ENCODE data around the gene ITGA2B.

The ITGA2B gene

DNA sequence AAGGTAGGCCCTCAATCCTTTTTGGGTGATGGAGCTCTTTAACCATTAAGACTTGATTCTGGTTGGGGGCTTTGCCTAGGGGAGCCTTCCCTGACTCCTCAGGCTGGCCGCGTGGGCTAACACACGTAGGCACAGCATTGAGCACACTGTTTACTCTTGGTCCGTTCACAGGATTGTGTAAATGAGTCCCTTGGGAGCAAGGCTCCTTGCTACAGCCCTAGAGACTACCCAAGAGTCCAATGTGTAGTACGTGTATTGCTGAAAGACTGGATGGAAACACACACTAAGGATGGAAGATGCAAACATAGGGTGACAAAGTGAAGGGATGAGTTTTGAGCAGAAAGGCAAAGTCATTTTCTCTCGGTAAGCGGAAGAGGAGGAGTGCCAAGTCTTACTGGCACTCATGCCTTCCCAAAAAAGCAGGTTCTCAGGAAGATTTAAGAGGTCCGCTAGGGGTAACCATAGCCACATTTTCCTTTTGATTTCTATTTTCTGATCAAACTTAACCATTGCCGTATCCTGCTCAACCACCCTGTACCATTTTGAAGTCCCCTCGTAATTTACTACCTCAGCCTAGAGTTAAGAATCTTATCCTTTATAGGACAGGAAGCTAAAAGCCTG lies 911 bp upstream of the ITGA2B start:
- TF ChIP-seq POLR2AphosphoS5 (IDR thresholded peaks at IDR 0.05; ENCODE audit: low read depth, low read length) (no peak), FOXP2 (optimal IDR thresholded peaks at IDR 0.05; ENCODE audit: borderline replicate concordance, extremely low read depth, extremely low read length, insufficient read depth) (no peak), SIN3A (IDR thresholded peaks at IDR 0.05; ENCODE audit: borderline replicate concordance, insufficient read depth, low read length) (no peak), TAF1 (IDR thresholded peaks at IDR 0.05; ENCODE audit: borderline replicate concordance, insufficient read depth, low read length) (no peak)
- TF ChIP-seq, protein P1, sequence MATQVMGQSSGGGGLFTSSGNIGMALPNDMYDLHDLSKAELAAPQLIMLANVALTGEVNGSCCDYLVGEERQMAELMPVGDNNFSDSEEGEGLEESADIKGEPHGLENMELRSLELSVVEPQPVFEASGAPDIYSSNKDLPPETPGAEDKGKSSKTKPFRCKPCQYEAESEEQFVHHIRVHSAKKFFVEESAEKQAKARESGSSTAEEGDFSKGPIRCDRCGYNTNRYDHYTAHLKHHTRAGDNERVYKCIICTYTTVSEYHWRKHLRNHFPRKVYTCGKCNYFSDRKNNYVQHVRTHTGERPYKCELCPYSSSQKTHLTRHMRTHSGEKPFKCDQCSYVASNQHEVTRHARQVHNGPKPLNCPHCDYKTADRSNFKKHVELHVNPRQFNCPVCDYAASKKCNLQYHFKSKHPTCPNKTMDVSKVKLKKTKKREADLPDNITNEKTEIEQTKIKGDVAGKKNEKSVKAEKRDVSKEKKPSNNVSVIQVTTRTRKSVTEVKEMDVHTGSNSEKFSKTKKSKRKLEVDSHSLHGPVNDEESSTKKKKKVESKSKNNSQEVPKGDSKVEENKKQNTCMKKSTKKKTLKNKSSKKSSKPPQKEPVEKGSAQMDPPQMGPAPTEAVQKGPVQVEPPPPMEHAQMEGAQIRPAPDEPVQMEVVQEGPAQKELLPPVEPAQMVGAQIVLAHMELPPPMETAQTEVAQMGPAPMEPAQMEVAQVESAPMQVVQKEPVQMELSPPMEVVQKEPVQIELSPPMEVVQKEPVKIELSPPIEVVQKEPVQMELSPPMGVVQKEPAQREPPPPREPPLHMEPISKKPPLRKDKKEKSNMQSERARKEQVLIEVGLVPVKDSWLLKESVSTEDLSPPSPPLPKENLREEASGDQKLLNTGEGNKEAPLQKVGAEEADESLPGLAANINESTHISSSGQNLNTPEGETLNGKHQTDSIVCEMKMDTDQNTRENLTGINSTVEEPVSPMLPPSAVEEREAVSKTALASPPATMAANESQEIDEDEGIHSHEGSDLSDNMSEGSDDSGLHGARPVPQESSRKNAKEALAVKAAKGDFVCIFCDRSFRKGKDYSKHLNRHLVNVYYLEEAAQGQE (IDR thresholded peaks at IDR 0.05; ENCODE audit: insufficient read depth in 1 of 2, low read depth in 2 of 2, low read length in 2 of 2) = no peak

DNA sequence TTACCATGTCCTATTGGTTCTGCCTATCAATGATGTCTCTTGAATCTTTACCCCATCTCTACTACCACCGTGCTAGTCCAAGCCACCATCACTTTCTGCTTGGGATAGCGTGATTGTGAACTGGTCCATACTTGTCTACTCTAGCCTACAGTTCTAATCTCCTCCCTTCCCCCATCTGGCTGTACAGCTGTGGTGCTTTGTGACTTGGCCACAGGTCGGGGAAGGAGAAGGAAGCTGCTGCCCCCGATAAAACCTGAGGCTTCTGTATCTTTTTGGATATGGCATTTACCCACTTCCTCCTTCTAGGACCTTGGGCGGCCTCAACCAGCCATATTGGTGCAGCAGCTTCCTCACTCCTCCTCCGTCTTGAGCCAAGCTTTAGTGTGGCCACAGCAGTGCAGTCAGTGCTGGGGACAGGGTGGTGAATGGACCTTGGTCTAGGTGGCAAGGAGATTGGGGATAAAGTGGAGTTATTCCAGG lies 314 bp upstream of the ITGA2B start:
- TF ChIP-seq FOXP2 (optimal IDR thresholded peaks at IDR 0.05; ENCODE audit: borderline replicate concordance, extremely low read depth, extremely low read length, insufficient read depth) = no peak
- no peak for TF ChIP-seq POLR2AphosphoS5 (IDR thresholded peaks at IDR 0.05; ENCODE audit: low read depth, low read length)
- no peak for TF ChIP-seq SIN3A (IDR thresholded peaks at IDR 0.05; ENCODE audit: borderline replicate concordance, insufficient read depth, low read length)

DNA sequence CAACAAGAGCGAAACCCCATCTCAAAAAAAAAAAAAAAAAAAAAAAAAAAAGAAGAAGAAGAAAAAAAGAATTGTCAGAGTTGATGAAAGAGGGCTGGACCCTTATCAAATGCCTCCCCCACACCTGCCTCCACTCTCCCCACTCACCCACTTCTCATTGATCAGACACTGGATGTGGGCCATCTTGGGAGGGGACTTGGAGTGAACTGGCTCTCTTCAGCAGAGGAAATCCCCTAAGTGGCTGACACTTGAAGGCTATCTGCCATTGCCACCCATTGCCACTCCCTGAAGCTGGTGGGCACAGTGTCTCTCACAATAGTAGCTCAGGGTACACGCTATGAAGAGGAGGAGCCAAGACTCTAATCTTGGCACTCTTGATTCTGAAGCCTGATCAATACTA lies 1.6 kb downstream of the ITGA2B start:
- TF ChIP-seq, protein P1 (IDR thresholded peaks at IDR 0.05; ENCODE audit: insufficient read depth in 1 of 2, low read depth in 2 of 2, low read length in 2 of 2) = no peak
- no peak for TF ChIP-seq SIN3A (IDR thresholded peaks at IDR 0.05; ENCODE audit: borderline replicate concordance, insufficient read depth, low read length)
- no peak for TF ChIP-seq TAF1 (IDR thresholded peaks at IDR 0.05; ENCODE audit: borderline replicate concordance, insufficient read depth, low read length)
- TF ChIP-seq POLR2AphosphoS5 (IDR thresholded peaks at IDR 0.05; ENCODE audit: low read depth, low read length) = no peak
- no peak for TF ChIP-seq FOXP2 (optimal IDR thresholded peaks at IDR 0.05; ENCODE audit: borderline replicate concordance, extremely low read depth, extremely low read length, insufficient read depth)

DNA sequence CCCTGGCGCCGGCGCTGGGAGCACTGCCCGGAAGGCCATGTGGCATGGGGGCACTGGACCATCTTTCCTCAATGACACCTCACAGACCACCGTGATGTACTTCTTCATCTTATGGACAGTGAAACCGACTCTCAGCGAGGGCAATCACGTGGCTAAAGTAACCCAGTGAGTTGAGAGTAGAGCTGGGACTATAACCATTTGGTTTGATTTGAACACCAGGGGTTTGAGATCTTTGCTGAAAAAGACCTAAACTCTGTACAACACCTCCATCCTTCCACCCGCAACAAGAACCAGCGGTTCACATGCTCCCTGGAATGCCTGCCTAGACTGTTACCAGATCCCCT lies 3.3 kb downstream of the ITGA2B start:
- no peak for TF ChIP-seq FOXP2 (optimal IDR thresholded peaks at IDR 0.05; ENCODE audit: borderline replicate concordance, extremely low read depth, extremely low read length, insufficient read depth)
- TF ChIP-seq POLR2AphosphoS5 (IDR thresholded peaks at IDR 0.05; ENCODE audit: low read depth, low read length) = no peak
- TF ChIP-seq, protein P1 (IDR thresholded peaks at IDR 0.05; ENCODE audit: insufficient read depth in 1 of 2, low read depth in 2 of 2, low read length in 2 of 2) = no peak
- no peak for TF ChIP-seq TAF1 (IDR thresholded peaks at IDR 0.05; ENCODE audit: borderline replicate concordance, insufficient read depth, low read length)
- TF ChIP-seq SIN3A (IDR thresholded peaks at IDR 0.05; ENCODE audit: borderline replicate concordance, insufficient read depth, low read length) = no peak

DNA sequence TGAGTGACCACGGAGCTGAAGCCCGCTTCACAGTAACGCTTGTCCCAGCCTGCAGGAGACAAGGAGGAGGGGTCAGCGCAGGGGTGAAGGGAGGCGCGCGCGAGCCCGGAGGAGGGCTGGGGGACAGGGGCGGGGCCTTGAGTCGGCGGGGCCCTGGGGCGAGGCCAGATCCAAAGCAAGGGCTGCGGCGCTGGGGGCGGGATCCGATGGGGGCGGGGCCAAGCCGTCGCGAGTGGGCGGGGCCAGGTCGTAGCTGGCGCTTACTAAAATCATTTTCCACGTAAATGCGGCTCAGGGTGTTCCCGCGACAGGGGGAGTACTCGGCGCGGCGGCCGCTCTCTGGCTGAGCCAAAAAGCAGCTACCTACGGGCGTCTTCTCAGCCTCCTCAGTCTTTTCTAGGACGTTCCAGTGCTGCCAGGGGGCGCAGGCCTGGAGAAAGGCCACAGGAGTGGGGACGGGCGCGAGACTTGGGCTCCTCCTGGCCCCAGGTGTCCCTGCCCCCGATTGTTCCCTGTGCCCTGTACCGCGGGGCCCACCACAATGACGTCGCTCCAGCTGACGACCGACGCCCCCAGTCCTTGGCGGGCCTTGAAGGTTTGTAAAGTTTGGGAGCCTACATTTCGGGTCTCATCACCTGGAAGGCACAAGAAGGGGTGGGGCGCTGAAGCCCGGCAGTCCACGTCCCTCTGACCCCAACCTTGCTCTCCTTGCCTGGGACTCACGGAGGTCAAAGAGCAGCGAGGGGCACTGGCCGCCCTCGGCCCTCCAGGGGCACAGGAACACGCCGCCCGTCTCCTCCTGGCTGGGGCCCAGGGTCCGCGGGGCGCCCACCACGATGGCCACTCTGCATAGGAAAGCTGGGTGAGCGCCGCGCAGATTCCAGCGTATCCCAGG lies 3.9 kb downstream of the ITGA2B start:
- TF ChIP-seq, protein P1 (IDR thresholded peaks at IDR 0.05; ENCODE audit: insufficient read depth in 1 of 2, low read depth in 2 of 2, low read length in 2 of 2) = no peak

Data from PFSK-1 (cell line).